Pancreas (tissue), 10 donors: ENCODE results near the gene GRIN2C. TPM values are rescaled to one million over a fixed set of nuclear protein-coding genes. Genes with fewer than 3 reads are reported as not detected.

Experiments used
- ATAC-seq, 4 donors: fragments of 200-7000 bp; cut with Tn5 transposase; one replicate each; pipeline versions ENCODE4 v1.8.0 to v1.9.1; 2020; ENCODE audit warnings: mild to moderate bottlenecking in 4 of 4, moderate library complexity in 4 of 4
- DNase-seq, 6 donors: peaks; one replicate each; pipeline ENCODE4 v3.0.0-alpha.2; 2020
- FAIRE-seq: peaks from 2 replicates; lab custom pipeline; 2012; peaks lifted over from hg19 to GRCh38; lab: Jason Lieb, UNC
- H3K27ac ChIP-seq, 4 donors: fragments of 200-600 bp; sonication (generic); 1 replicate in 3 of 4; 2 replicates in 1 of 4; pipeline versions ENCODE4 v1.5.0 to v1.8.0; 2020
- H3K27me3 ChIP-seq, 4 donors: fragments of 200-600 bp; one replicate each; pipeline ENCODE4 v1.8.0; 2021
- H3K36me3 ChIP-seq, 3 donors: fragments of 200-600 bp; sonication (generic) in 1 of 3; one replicate each; pipeline versions ENCODE4 v1.5.0 to v1.8.0; 2020 to 2021
- H3K4me1 ChIP-seq, 3 donors: fragments of 200-600 bp; one replicate each; pipeline ENCODE4 v1.8.0; 2021
- H3K4me3 ChIP-seq, 4 donors: fragments of 200-600 bp; sonication (generic) in 2 of 4; one replicate each; pipeline versions ENCODE4 v1.5.0 to v1.8.0; 2020 to 2021
- H3K9me3 ChIP-seq, 4 donors: fragments of 200-600 bp; one replicate each; pipeline ENCODE4 v1.8.0; 2021
- CTCF ChIP-seq, 4 donors: fragments of 200-600 bp; sonication (generic) in 3 of 4; IDR thresholded peaks; one replicate each; pipeline versions ENCODE4 v1.5.0 to v1.8.0; 2021; ENCODE audit warnings: antibody characterized with exemption in 4 of 4
- WGBS, 2 donors: extraction: QIAGEN DNeasy Blood & Tissue Kit; methylation state at CpG; one replicate each; pipeline ENCODE4 v1.1.7; 2013; 5-methylcytosine and 5-hydroxymethylcytosine counted together
- intact Hi-C, 3 donors: fragments of 100-400 bp; cut with DNase I; formaldehyde crosslinking; loops; one replicate each; pipeline versions ENCODE4 v1.11.1 to v1.14.2; 2022
- polyA plus RNA-seq, 2 donors: library from polyadenylated mRNA; stranded (reverse); fragments of 200-250 nt; gene quantifications; one replicate each; pipeline ENCODE4 v1.2.3, GENCODE V29; 2013
- total RNA-seq, 6 donors: library from RNA; stranded (reverse); fragmentation: NEBNext Ultra II Directional in 4 of 6; extraction: Animal tissue kit (Norgen Biotek cat#: 25700) in 4 of 6; gene quantifications; one replicate each; pipeline versions ENCODE4 v1.2.1 to v1.2.4, GENCODE V29; 2021 to 2023
- donor health status: healthy with polysubstance abuse.
- donor health status: DM: no; HTN: no; CAD: no; lungs with moderate emphysema.
- donor health status: DM: no; HTN: no; CAD: no.
- donor health status: control.
- donor health status: control.
- donor health status: Bipolar disorder and iron deficiency.
- donor health status: DM: yes; HTN: yes; CAD: no.
- donor health status: DM: no; HTN: no; CAD: no.
- donor health status: DM: no; HTN: no; CAD: no.
- donor health status: DM: yes; HTN: yes; CAD: no.

Gene GRIN2C
- total and polyA plus RNA-seq, 8 donors: 0.03 to 0.15 (median 0.09) TPM; not detected in 3

- Histone ChIP-seq H3K9me3 (no peaks in the 10 kb centered on the region), H3K27me3 (no peaks in the 10 kb centered on the region), H3K4me1 (no peaks in the 10 kb centered on the region), H3K36me3 (no peaks in the 10 kb centered on the region), H3K4me3 (no peak overlapping the region), H3K27ac (no peak overlapping the region)
- ATAC-seq (no peak), FAIRE-seq (no peak), DNase-seq (no peak)
- intact Hi-C loops: no loop called here
- TF ChIP-seq CTCF (IDR thresholded peaks at IDR 0.05): no peak
- 54 to 75% methylated on average over 6 of the region's 6 CpGs for WGBS, 2 donors
Measured at GRCh38 chr17:74903671-74904070, 44.0 kb upstream of the GRIN2C start.

DNA sequence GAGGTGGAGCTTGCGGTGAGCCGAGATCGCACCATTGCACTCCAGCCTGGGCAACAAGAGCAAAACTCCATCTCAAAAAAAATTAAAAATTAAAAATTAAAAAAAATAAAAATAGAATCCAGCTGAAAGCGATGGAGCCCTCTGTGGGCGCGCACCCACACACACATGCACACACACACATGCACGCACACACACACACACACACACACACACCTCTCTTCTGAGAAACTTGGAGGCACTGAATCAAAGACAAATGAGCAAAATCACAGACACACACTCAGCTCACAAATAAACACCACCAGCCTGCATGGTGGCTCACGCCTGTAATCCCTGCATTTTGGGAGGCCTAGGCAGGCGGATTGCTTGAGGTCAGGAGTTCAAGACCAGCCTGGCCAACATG is 43.3 kb upstream of the GRIN2C start:
- DNase-seq: no peak
- 76 to 84% methylated on average over 9 of the region's 9 CpGs for WGBS, 2 donors
- intact Hi-C loops: no loop called here
- FAIRE-seq: no peak
- no peaks in the 10 kb centered on the region for H3K36me3 ChIP-seq
- H3K4me1 ChIP-seq: no peaks in the 10 kb centered on the region
- H3K9me3 ChIP-seq: no peaks in the 10 kb centered on the region
- TF ChIP-seq CTCF (IDR thresholded peaks at IDR 0.05): no peak
- no peak for ATAC-seq
- H3K27me3 ChIP-seq: no peaks in the 10 kb centered on the region
- H3K4me3 ChIP-seq: no peak overlapping the region
- H3K27ac ChIP-seq: no peak overlapping the region

DNA sequence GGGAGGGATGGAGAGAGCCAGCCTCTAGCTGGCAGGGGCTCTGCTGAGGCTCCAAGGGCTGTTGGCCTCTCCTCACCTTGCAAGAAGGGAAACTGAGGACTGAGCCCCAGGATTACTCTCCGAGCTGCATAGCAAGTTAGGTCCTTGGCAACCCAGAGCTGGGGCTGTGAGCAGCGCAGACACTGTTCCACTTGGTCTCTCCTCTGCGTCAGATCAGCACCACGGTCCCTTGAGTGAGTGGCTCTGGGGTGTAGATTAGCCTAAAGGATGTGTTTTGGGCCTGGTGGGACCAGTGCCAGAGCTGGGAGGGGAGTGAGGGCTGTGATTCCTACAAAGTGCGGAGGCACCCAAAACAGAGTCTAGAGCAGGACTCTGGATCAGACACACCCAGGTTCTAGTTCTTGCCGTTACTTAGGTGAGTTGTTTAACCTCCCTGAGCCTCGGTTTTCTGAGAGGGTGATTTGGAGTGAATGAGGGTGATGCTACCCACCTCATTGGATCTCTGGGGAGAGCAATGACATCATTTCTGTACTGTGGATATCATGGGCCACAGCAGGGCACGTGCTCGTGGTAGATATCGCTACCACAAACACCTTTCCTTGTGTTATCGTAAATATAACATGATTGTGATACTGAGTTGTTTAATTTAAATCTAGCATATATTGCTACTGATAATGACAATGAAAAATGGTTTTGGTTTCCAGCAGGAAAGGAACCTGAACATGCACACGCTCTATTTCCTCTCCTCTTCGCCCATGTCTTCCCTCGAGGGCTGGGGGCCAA is 41.9 kb upstream of the GRIN2C start:
- TF ChIP-seq CTCF (IDR thresholded peaks at IDR 0.05): no peak
- FAIRE-seq: no peak
- Histone ChIP-seq H3K27me3 (no peaks in the 10 kb centered on the region), H3K36me3 (no peaks in the 10 kb centered on the region), H3K4me1 (no peaks in the 10 kb centered on the region), H3K27ac (no peak overlapping the region), H3K9me3 (no peaks in the 10 kb centered on the region), H3K4me3 (no peak overlapping the region)
- intact Hi-C loops: no loop called here
- ATAC-seq: no peak
- WGBS, 2 donors: 67 to 68% methylated on average over 14 of the region's 14 CpGs
- DNase-seq: no peak

DNA sequence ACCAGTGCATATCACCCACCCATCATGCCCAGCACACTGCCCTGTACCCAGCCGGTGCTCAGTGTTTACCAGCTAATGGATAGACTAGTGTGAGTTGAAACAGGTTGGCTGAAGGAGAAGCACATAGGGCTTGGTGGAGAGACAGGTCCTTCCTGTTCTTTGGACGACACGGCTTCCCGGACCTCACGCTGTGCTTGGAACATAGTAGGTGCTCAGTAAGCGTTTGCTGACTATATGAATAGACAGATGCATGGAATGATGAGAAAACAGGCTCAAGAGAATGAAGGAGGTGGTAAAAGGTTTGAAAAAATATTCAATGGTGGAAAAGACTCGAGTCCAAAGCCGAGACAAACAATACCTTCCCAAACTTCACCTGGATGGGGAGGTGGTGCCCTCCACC is 40.5 kb upstream of the GRIN2C start:
- no peaks in the 10 kb centered on the region for H3K36me3 ChIP-seq
- WGBS, 2 donors: 71 to 78% methylated on average over 8 of the region's 8 CpGs
- H3K9me3 ChIP-seq: no peaks in the 10 kb centered on the region
- FAIRE-seq: no peak
- DNase-seq: no peak
- H3K27me3 ChIP-seq: no peaks in the 10 kb centered on the region
- TF ChIP-seq CTCF (IDR thresholded peaks at IDR 0.05): no peak
- intact Hi-C loops: no loop called here
- H3K4me3 ChIP-seq: no peak overlapping the region
- no peaks in the 10 kb centered on the region for H3K4me1 ChIP-seq
- ATAC-seq: no peak
- no peak overlapping the region for H3K27ac ChIP-seq

GRCh38 chr17:74898376-74898946 is 38.8 kb upstream of the GRIN2C start:
- TF ChIP-seq CTCF (IDR thresholded peaks at IDR 0.05): no peak
- FAIRE-seq (no peak), DNase-seq (no peak), ATAC-seq (no peak)
- Histone ChIP-seq H3K27ac (no peak overlapping the region), H3K36me3 (no peaks in the 10 kb centered on the region), H3K4me1 (peaks cover 0 to 1% (median 0%) of the 10 kb centered on the region in 3 donors), H3K27me3 (no peaks in the 10 kb centered on the region), H3K4me3 (no peak overlapping the region), H3K9me3 (no peaks in the 10 kb centered on the region)
- intact Hi-C loops: no loop called here
- WGBS, 2 donors: 75 to 83% methylated on average over 11 of the region's 11 CpGs
